Esophagus squamous epithelium (tissue), 5 donors: ENCODE data around the gene CFHR4. TPM values are rescaled to one million over a fixed set of nuclear protein-coding genes. Genes with fewer than 3 reads are reported as not detected.
"Not testable (repeated sequence)": the region's sequence is repeated elsewhere in the genome, so short reads cannot be mapped to it uniquely, and the experiment has no call there.

ENCODE experiments used
- DNase-seq: peaks from one replicate; lab custom pipeline; 2025; lab: John Stamatoyannopoulos, UW
- H3K27ac ChIP-seq, 4 donors: fragments of 200-600 bp; sonication (generic); one replicate each; pipeline ENCODE4 v1.5.1; 2016 to 2019; ENCODE audit warnings: mild to moderate bottlenecking in 1 of 4
- H3K27me3 ChIP-seq, 4 donors: fragments of 200-600 bp; sonication (generic); 1 replicate in 3 of 4; 2 replicates in 1 of 4; pipeline versions ENCODE4 v1.5.1 to v1.6.0; 2017 to 2021; ENCODE audit warnings: antibody characterized with exemption in 1 of 4
- H3K36me3 ChIP-seq, 3 donors: fragments of 200-600 bp; sonication (generic); one replicate each; pipeline ENCODE4 v1.5.1; 2016 to 2019
- H3K4me1 ChIP-seq, 3 donors: fragments of 200-600 bp; sonication (generic); one replicate each; pipeline ENCODE4 v1.5.1; 2017 to 2019
- H3K4me3 ChIP-seq, 4 donors: fragments of 200-600 bp; sonication (generic); 1 replicate in 3 of 4; 2 replicates in 1 of 4; pipeline ENCODE4 v1.5.1; 2016 to 2019; ENCODE audit warnings: mild to moderate bottlenecking in 2 of 4, moderate library complexity in 1 of 4
- H3K9me3 ChIP-seq, 3 donors: fragments of 200-600 bp; sonication (generic); one replicate each; pipeline ENCODE4 v1.5.1; 2016 to 2019
- CTCF ChIP-seq, 6 experiments: fragments of 450-650 bp in 4 of 6; fragments of 200-600 bp in 2 of 6; sonication (generic) in 2 of 6; IDR thresholded peaks; one replicate each; pipeline ENCODE4 v1.5.1; 2016 to 2019; ENCODE audit warnings: antibody characterized with exemption in 6 of 6, mild to moderate bottlenecking in 4 of 6, moderate library complexity in 4 of 6
- POLR2A ChIP-seq, 4 donors: fragments of 450-650 bp; IDR thresholded peaks; one replicate each; pipeline ENCODE4 v1.6.1; 2017; ENCODE audit warnings: antibody characterized with exemption in 4 of 4, mild to moderate bottlenecking in 4 of 4, moderate library complexity in 3 of 4
- WGBS, 2 donors: methylation state at CpG; one replicate each; pipeline ENCODE4 v1.1.5; 2018; 5-methylcytosine and 5-hydroxymethylcytosine counted together
- intact Hi-C: fragments of 100-400 bp; cut with DNase I; formaldehyde crosslinking; loops from one replicate; pipeline ENCODE4 v1.15.0; 2022
- total RNA-seq, 4 donors: library from RNA; depleted of rRNA; stranded (reverse); fragments of >200 nt; gene quantifications; one replicate each; pipeline ENCODE4 v1.1.0, GENCODE V29; 2016
- donor health status: DM: yes; HTN: yes; CAD: no.

Gene CFHR4
- not detected for total RNA-seq

- no peak for TF ChIP-seq CTCF (IDR thresholded peaks at IDR 0.05)
- no peak for TF ChIP-seq POLR2A (IDR thresholded peaks at IDR 0.05)
- intact Hi-C loops: no loop called here
- no peak for DNase-seq
These were observed at the start of gene CFHR4 for GRCh38 chr1:196887515-196888239. Gene CFHR4, plus strand, starts transcription at chr1:196888052. Its CDS starts 99 bp downstream, at chr1:196888151.

GRCh38 chr1:196849613-196850492 lies 38.0 kb upstream of the CFHR4 start:
- 75 to 77% methylated on average over 2 to 4 of the region's 4 CpGs for WGBS, 2 donors
- H3K27me3 ChIP-seq, DNase-seq, H3K4me1 ChIP-seq, H3K36me3 ChIP-seq, H3K27ac ChIP-seq, H3K4me3 ChIP-seq, intact Hi-C loops, H3K9me3 ChIP-seq: not testable (repeated sequence)

More at GRCh38 chr1:196887515-196888239, at the start of gene CFHR4:
- Histone ChIP-seq H3K27ac (no peak within 1 kb of the TSS), H3K36me3 (no peaks in the 10 kb centered on the region), H3K4me1 (no peaks in the 10 kb centered on the region), H3K9me3 (no peaks in the 10 kb centered on the region), H3K27me3 (no peaks in the 10 kb centered on the region), H3K4me3 (no peak within 1 kb of the TSS)

- intact Hi-C loops: no loop called here
- H3K9me3 ChIP-seq: no peaks in the 10 kb centered on the region
- TF ChIP-seq POLR2A (IDR thresholded peaks at IDR 0.05): no peak
- TF ChIP-seq CTCF (IDR thresholded peaks at IDR 0.05): no peak
- H3K27ac ChIP-seq: no peak overlapping the region
- H3K27me3 ChIP-seq: no peaks in the 10 kb centered on the region
- 74 to 84% methylated on average over 5 to 6 of the region's 6 CpGs for WGBS, 2 donors
- H3K4me3 ChIP-seq: no peak overlapping the region
- no peaks in the 10 kb centered on the region for H3K4me1 ChIP-seq
- H3K36me3 ChIP-seq: no peaks in the 10 kb centered on the region
- no peak for DNase-seq
These were observed 31.8 kb upstream of the CFHR4 start for GRCh38 chr1:196856053-196856452.

GRCh38 chr1:196857188-196857587 lies 30.7 kb upstream of the CFHR4 start:
- H3K9me3 ChIP-seq: no peaks in the 10 kb centered on the region
- intact Hi-C loops: no loop called here
- WGBS, 2 donors: 75 to 78% methylated on average over 2 of the region's 2 CpGs
- DNase-seq: no peak
- TF ChIP-seq CTCF (IDR thresholded peaks at IDR 0.05) (no peak), POLR2A (IDR thresholded peaks at IDR 0.05) (no peak)
- H3K27ac ChIP-seq: no peak overlapping the region
- no peaks in the 10 kb centered on the region for H3K27me3 ChIP-seq
- H3K4me1 ChIP-seq: no peaks in the 10 kb centered on the region
- no peak overlapping the region for H3K4me3 ChIP-seq
- no peaks in the 10 kb centered on the region for H3K36me3 ChIP-seq

GRCh38 chr1:196858811-196859210 lies 29.0 kb upstream of the CFHR4 start:
- TF ChIP-seq CTCF (IDR thresholded peaks at IDR 0.05): no peak
- no peak for TF ChIP-seq POLR2A (IDR thresholded peaks at IDR 0.05)
- intact Hi-C loops: no loop called here
- DNase-seq: no peak

More at GRCh38 chr1:196858811-196859210, 29.0 kb upstream of the CFHR4 start:
- Histone ChIP-seq H3K27ac (no peak overlapping the region), H3K9me3 (no peaks in the 10 kb centered on the region), H3K4me1 (no peaks in the 10 kb centered on the region), H3K27me3 (no peaks in the 10 kb centered on the region), H3K36me3 (no peaks in the 10 kb centered on the region), H3K4me3 (no peak overlapping the region)
- 66 to 70% methylated on average over 3 of the region's 3 CpGs for WGBS, 2 donors
